GM23338 (cell line): ENCODE measurements around the gene AVPR2.

Experiments used
- CREB1 ChIP-seq: fragments of 250-450 bp; sonication (Bioruptor Pico); IDR thresholded peaks from 2 replicates; pipeline ENCODE4 v1.5.0; 2020; ENCODE audit warnings: low read depth, mild to moderate bottlenecking, moderate library complexity
- EZH2 ChIP-seq: fragments of 200-600 bp; sonication (generic); IDR thresholded peaks from one replicate; pipeline ENCODE4 v1.8.0; 2017; ENCODE audit warnings: antibody characterized with exemption, mild to moderate bottlenecking, low read depth; ENCODE audit not compliant: unreplicated experiment
- EZH2phosphoT487 ChIP-seq: fragments of 200-600 bp; sonication (generic); IDR thresholded peaks from one replicate; pipeline ENCODE4 v1.8.1; 2018; ENCODE audit warnings: antibody characterized with exemption; ENCODE audit not compliant: unreplicated experiment
- JUNB ChIP-seq: IDR thresholded peaks from one replicate; pipeline ENCODE4 v1.6.1; 2016; ENCODE audit warnings: antibody characterized with exemption; ENCODE audit not compliant: unreplicated experiment
- NANOG ChIP-seq: IDR thresholded peaks from 2 replicates; pipeline ENCODE4 v1.6.1; 2016; ENCODE audit warnings: antibody characterized with exemption, borderline replicate concordance
- POLR2AphosphoS5 ChIP-seq: IDR thresholded peaks from 2 replicates; pipeline ENCODE4 v1.6.1; 2016; ENCODE audit warnings: antibody characterized with exemption, low read depth
- REST ChIP-seq: IDR thresholded peaks from one replicate; pipeline ENCODE4 v1.6.1; 2018; ENCODE audit warnings: antibody characterized with exemption; ENCODE audit not compliant: unreplicated experiment
- ZNF331 ChIP-seq: fragments of 250-450 bp; sonication (Bioruptor Pico); IDR thresholded peaks from 2 replicates; pipeline ENCODE4 v1.5.0; 2020; ENCODE audit warnings: low read depth, mild to moderate bottlenecking, moderate library complexity
- TF ChIP-seq, protein P1 (sequence below), 2 experiments: fragments of 200-600 bp in 1 of 2; sonication (generic) in 1 of 2; conservative IDR thresholded peaks; 2 replicates each; pipeline versions ENCODE4 v1.5.1 to v1.6.1; 2016 to 2017; ENCODE audit warnings: antibody characterized with exemption in 2 of 2, low read depth in 2 of 2, mild to moderate bottlenecking in 2 of 2, moderate library complexity in 1 of 2
- TF ChIP-seq, protein P2 (sequence below): IDR thresholded peaks from 2 replicates; pipeline ENCODE4 v1.6.1; 2016; ENCODE audit warnings: antibody characterized with exemption

DNA sequence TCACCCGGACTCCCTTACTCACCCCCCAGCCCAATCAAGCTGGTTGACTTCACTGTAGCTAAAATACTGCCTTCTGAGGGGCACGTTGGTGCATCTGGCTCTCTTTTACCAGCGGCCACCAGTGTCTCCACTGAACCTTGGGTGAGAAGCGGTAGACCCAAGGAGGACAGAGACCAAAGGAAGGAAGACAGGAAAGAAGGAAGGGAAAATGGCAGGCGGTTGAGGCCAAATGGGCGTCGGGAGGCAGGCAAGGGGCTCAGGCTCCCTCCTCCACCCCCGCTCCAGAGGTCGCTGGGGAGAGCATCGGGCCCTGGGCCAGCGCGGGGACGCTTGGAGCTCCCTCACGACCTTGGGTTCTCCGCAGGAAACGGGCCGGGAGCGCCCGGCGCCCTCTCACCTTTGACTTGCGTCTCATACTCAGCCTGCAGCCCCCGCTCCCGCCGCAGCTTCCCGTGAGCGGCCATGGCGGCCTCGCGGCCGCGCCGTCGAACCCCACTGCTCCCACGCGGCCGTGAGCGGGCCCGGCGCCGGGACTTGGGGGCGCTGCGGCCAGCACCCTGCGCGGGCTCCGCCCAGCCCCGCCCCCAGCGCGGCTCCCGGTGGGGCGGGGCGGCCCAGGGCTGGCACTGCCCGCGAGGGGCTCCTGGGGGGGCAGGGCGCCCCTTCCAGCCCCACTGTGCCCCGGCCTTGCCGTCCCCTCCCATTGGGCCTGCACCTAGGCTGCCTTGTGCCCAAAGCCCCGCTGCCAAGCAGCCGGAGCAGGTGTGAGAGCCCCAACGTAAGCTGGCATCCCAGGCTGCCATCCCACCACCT, 21.5 kb downstream of the AVPR2 start, which contains the start of gene ARHGAP4:
- TF ChIP-seq, protein P1, sequence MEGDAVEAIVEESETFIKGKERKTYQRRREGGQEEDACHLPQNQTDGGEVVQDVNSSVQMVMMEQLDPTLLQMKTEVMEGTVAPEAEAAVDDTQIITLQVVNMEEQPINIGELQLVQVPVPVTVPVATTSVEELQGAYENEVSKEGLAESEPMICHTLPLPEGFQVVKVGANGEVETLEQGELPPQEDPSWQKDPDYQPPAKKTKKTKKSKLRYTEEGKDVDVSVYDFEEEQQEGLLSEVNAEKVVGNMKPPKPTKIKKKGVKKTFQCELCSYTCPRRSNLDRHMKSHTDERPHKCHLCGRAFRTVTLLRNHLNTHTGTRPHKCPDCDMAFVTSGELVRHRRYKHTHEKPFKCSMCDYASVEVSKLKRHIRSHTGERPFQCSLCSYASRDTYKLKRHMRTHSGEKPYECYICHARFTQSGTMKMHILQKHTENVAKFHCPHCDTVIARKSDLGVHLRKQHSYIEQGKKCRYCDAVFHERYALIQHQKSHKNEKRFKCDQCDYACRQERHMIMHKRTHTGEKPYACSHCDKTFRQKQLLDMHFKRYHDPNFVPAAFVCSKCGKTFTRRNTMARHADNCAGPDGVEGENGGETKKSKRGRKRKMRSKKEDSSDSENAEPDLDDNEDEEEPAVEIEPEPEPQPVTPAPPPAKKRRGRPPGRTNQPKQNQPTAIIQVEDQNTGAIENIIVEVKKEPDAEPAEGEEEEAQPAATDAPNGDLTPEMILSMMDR (conservative IDR thresholded peaks at IDR 0.05; ENCODE audit: low read depth in 2 of 2): no peak
- TF ChIP-seq POLR2AphosphoS5 (no peak; the same call in 1 of the 2 replicates), EZH2 (no peak), EZH2phosphoT487 (no peak), ZNF331 (CRISPR knock-in tag) (no peak), REST (no peak), JUNB (no peak), CREB1 (no peak), NANOG (no peak)
- TF ChIP-seq, protein P2, sequence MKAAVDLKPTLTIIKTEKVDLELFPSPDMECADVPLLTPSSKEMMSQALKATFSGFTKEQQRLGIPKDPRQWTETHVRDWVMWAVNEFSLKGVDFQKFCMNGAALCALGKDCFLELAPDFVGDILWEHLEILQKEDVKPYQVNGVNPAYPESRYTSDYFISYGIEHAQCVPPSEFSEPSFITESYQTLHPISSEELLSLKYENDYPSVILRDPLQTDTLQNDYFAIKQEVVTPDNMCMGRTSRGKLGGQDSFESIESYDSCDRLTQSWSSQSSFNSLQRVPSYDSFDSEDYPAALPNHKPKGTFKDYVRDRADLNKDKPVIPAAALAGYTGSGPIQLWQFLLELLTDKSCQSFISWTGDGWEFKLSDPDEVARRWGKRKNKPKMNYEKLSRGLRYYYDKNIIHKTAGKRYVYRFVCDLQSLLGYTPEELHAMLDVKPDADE: no peak
